GM21825 (cell line): ENCODE data around the gene KBTBD12.
"Not testable (repeated sequence)": the region's sequence is repeated elsewhere in the genome, so short reads cannot be mapped to it uniquely, and the experiment has no call there.

Source experiments
- ATAC-seq: cut with Tn5 transposase; IDR thresholded peaks from one replicate; pipeline ENCODE4 v1.9.1; 2021; ENCODE audit warnings: mild to moderate bottlenecking, moderate library complexity; ENCODE audit not compliant: unreplicated experiment

KBTBD12 gene

GRCh38 chr3:127915115-127915936 is at the start of gene KBTBD12:
TSS of gene KBTBD12 (plus strand) at chr3:127915232. CDS start at chr3:127923062, 7,830 bp downstream.
- ATAC-seq, result no peak

GRCh38 chr3:127865941-127866340 is 49.1 kb upstream of the KBTBD12 start:
- no peak for ATAC-seq

GRCh38 chr3:127867412-127867811 is 47.6 kb upstream of the KBTBD12 start:
- ATAC-seq, result no peak

- ATAC-seq, result no peak
Measured at GRCh38 chr3:127867986-127868385, 47.0 kb upstream of the KBTBD12 start.

- ATAC-seq, result no peak
Measured at GRCh38 chr3:127870156-127870555, 44.9 kb upstream of the KBTBD12 start.

- not testable (repeated sequence) for ATAC-seq
Measured at GRCh38 chr3:127874097-127874496, 40.9 kb upstream of the KBTBD12 start.

- no peak for ATAC-seq
Measured at GRCh38 chr3:127881586-127881985, 33.4 kb upstream of the KBTBD12 start.

- no peak for ATAC-seq
Measured at GRCh38 chr3:127884041-127884440, 31.0 kb upstream of the KBTBD12 start.

GRCh38 chr3:127886231-127886955 is 28.6 kb upstream of the KBTBD12 start:
- no peak for ATAC-seq

GRCh38 chr3:127886956-127887231 is 28.1 kb upstream of the KBTBD12 start:
- no peak for ATAC-seq

GRCh38 chr3:127887321-127887720 is 27.7 kb upstream of the KBTBD12 start:
- no peak for ATAC-seq

GRCh38 chr3:127888156-127888555 is 26.9 kb upstream of the KBTBD12 start:
- ATAC-seq, result no peak

- no peak for ATAC-seq
Measured at GRCh38 chr3:127888564-127889107, 26.4 kb upstream of the KBTBD12 start.

GRCh38 chr3:127889461-127889863 is 25.6 kb upstream of the KBTBD12 start:
- no peak for ATAC-seq

- no peak for ATAC-seq
Measured at GRCh38 chr3:127889976-127890650, 24.9 kb upstream of the KBTBD12 start.

GRCh38 chr3:127890651-127891290 is 24.3 kb upstream of the KBTBD12 start:
- ATAC-seq, result not testable (repeated sequence)

- ATAC-seq, result no peak
Measured at GRCh38 chr3:127894481-127894880, 20.6 kb upstream of the KBTBD12 start.

- ATAC-seq, result no peak
Measured at GRCh38 chr3:127899200-127899599, 15.8 kb upstream of the KBTBD12 start.

- ATAC-seq, result no peak
Measured at GRCh38 chr3:127899766-127900165, 15.3 kb upstream of the KBTBD12 start.

- ATAC-seq, result no peak
Measured at GRCh38 chr3:127900536-127900935, 14.5 kb upstream of the KBTBD12 start.

GRCh38 chr3:127902486-127902885 is 12.5 kb upstream of the KBTBD12 start:
- no peak for ATAC-seq
